ENCODE results near the gene PCK1. TPM values are rescaled to one million over a fixed set of nuclear protein-coding genes. Genes with fewer than 3 reads are reported as not detected.

PCK1 gene
- total and polyA plus RNA-seq, 2 of the 8 experiments (the other 6 are each of a cell fraction or from before 2014, with no cell fraction given): not detected

- Histone ChIP-seq H2AK5ac (ENCODE audit: low read depth, low read length) (no peak overlapping the region), H4K8ac (ENCODE audit: extremely low read depth, insufficient read depth, low read length) (no peak overlapping the region), H3K79me2 (ENCODE audit: control insufficient read depth in 1 of 2, insufficient read depth in 2 of 2, low read length in 2 of 2) (no peaks in the 10 kb centered on the region), H3K14ac (ENCODE audit: insufficient read length) (no peak overlapping the region), H3K23me2 (ENCODE audit: low read depth, low read length) (no peaks in the 10 kb centered on the region), H2BK12ac (ENCODE audit: low read depth, low read length) (no peak overlapping the region), H2AFZ (ENCODE audit: low read length) (no peak overlapping the region), H4K5ac (ENCODE audit: insufficient read length, low read depth, low read length) (no peak overlapping the region), H3K79me1 (ENCODE audit: low read depth, low read length) (no peaks in the 10 kb centered on the region), H3K23ac (ENCODE audit: insufficient read length) (no peak overlapping the region), H3K4me1 (replicated peaks in 1 of 4; ENCODE audit: control insufficient read depth in 3 of 4, insufficient read depth in 4 of 4, low read length in 3 of 4) (no peaks in the 10 kb centered on the region), H3K18ac (ENCODE audit: extremely low read depth, low read length) (no peak overlapping the region), H3K9ac (replicated peaks in 1 of 4; ENCODE audit: extremely low read depth in 1 of 4, low read depth in 3 of 4, low read length in 3 of 4) (no peak overlapping the region), H3K4me2 (ENCODE audit: insufficient read depth in 1 of 2, low read depth in 2 of 2, low read length in 2 of 2) (no peak overlapping the region), H4K91ac (replicated peaks; ENCODE audit: insufficient read length, low read length) (no peak overlapping the region), H3K27me3 (replicated peaks in 1 of 4; ENCODE audit: control insufficient read depth in 3 of 4, extremely low read depth in 1 of 4, insufficient read depth in 3 of 4, low read length in 3 of 4) (no peaks in the 10 kb centered on the region), H3K27ac (ENCODE audit: low read depth, low read length) (no peak overlapping the region), H2BK120ac (replicated peaks; ENCODE audit: low read depth, low read length) (no peak overlapping the region), H2BK5ac (ENCODE audit: low read depth, low read length) (no peak overlapping the region), H3K36me3 (ENCODE audit: control insufficient read depth in 2 of 4, insufficient read depth in 4 of 4, low read length in 3 of 4) (no peaks in the 10 kb centered on the region), H2BK20ac (ENCODE audit: low read length) (no peak overlapping the region), H4K20me1 (replicated peaks in 1 of 2; ENCODE audit: control insufficient read depth in 1 of 2, insufficient read depth in 2 of 2, low read length in 2 of 2) (no peaks in the 10 kb centered on the region), H3K4me3 (ENCODE audit: extremely low read depth in 1 of 4, insufficient read depth in 2 of 4, low read depth in 3 of 4, low read length in 4 of 4) (no peak overlapping the region), H3K4ac (replicated peaks; ENCODE audit: insufficient read length, low read depth, low read length) (no peak overlapping the region), H2BK15ac (ENCODE audit: low read length) (no peak overlapping the region), H3K56ac (replicated peaks; ENCODE audit: insufficient read length, low read depth, low read length) (no peak overlapping the region), H3K9me3 (ENCODE audit: insufficient read depth in 2 of 2, low read depth in 1 of 2, low read length in 1 of 2) (no peaks in the 10 kb centered on the region)
- ChIA-PET POLR2A (ENCODE audit: partially characterized antibody) (interaction anchor here (0.8 kb wide), 1 partner anchor 8 kb away, joined by 3 read pairs; no protein-coding TSS in a partner anchor), CTCF (ENCODE audit: partially characterized antibody) (interaction anchor here (0.9 to 6.3 kb wide), 2 partner anchors 12 to 14 kb away, joined by 5 to 46 read pairs; no protein-coding TSS in a partner anchor)
- DNase-seq (ENCODE audit: low read depth in 1 of 2, low spot score in 2 of 2) (no peak), FAIRE-seq (no peak)
- 91% methylated on average over 34 of the region's 35 CpGs; no CpG with 5 or more reads in 1 of the 2 experiments for WGBS, 2 experiments (ENCODE audit: extremely low coverage in 1 of 2, insufficient coverage in 1 of 2, insufficient read length in 1 of 2, insufficient replicate concordance in 2 of 2, low coverage in 1 of 2, low lambda C conversion rate in 2 of 2, missing lambda C conversion rate in 1 of 2)
- TF ChIP-seq, protein P1, sequence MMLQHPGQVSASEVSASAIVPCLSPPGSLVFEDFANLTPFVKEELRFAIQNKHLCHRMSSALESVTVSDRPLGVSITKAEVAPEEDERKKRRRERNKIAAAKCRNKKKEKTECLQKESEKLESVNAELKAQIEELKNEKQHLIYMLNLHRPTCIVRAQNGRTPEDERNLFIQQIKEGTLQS (IDR thresholded peaks at IDR 0.05; ENCODE audit: insufficient read depth, low read depth, low read length): no peak
- TF ChIP-seq CREB1 (IDR thresholded peaks at IDR 0.05) (no peak), ZNF274 (IDR thresholded peaks at IDR 0.05; ENCODE audit: borderline replicate concordance, extremely low read depth, low read length) (no peak), SAP30 (IDR thresholded peaks at IDR 0.05; ENCODE audit: insufficient read depth, insufficient replicate concordance, low read length) (no peak), EZH2 (IDR thresholded peaks at IDR 0.05; ENCODE audit: low read depth, low read length, severe bottlenecking) (no peak), BCL11A (IDR thresholded peaks at IDR 0.05; ENCODE audit: low read depth in 2 of 2, low read length in 2 of 2) (no peak), E2F6 (IDR thresholded peaks at IDR 0.05) (no peak), SIRT6 (IDR thresholded peaks at IDR 0.05; ENCODE audit: low read length) (no peak), RXRA (IDR thresholded peaks at IDR 0.05; ENCODE audit: insufficient read depth, low read depth, low read length) (no peak)
Measured at GRCh38 chr20:57562541-57563465, 1.9 kb downstream of the PCK1 start.

Measured in H1 (cell line).